H9 (cell line): ENCODE data around the gene MALL. TPM values are rescaled to one million over a fixed set of nuclear protein-coding genes. Genes with fewer than 3 reads are reported as not detected.

Experiments used
- DNase-seq: peaks from one replicate; pipeline ENCODE4 v3.0.0-alpha.2; 2017
- H2AFZ ChIP-seq: one replicate; pipeline ENCODE4 v1.6.1; 2013; ENCODE audit warnings: mild to moderate bottlenecking, low read length, control low read depth, moderate library complexity
- H2AK5ac ChIP-seq: 2 replicates; pipeline ENCODE4 v1.6.1; 2013; ENCODE audit warnings: low read length, control low read depth, mixed read lengths; ENCODE audit not compliant: insufficient read length
- H2BK120ac ChIP-seq: one replicate; pipeline ENCODE4 v1.6.1; 2013; ENCODE audit warnings: low read depth, mild to moderate bottlenecking, low read length, control low read depth, inconsistent platforms; ENCODE audit not compliant: poor library complexity, severe bottlenecking
- H2BK12ac ChIP-seq: 2 replicates; pipeline ENCODE4 v1.6.1; 2013; ENCODE audit warnings: low read length, control low read depth, mixed read lengths, low read depth; ENCODE audit not compliant: insufficient read length
- H2BK15ac ChIP-seq: 2 replicates; pipeline ENCODE4 v1.6.1; 2013; ENCODE audit warnings: low read depth, low read length, control low read depth
- H2BK20ac ChIP-seq: one replicate; pipeline ENCODE4 v1.6.1; 2013; ENCODE audit warnings: low read depth, mild to moderate bottlenecking, low read length, control low read depth, inconsistent platforms; ENCODE audit not compliant: poor library complexity, severe bottlenecking
- H2BK5ac ChIP-seq: 2 replicates; pipeline ENCODE4 v1.6.1; 2013; ENCODE audit warnings: low read length, control low read depth, mixed read lengths; ENCODE audit not compliant: insufficient read length
- H3K14ac ChIP-seq: 2 replicates; pipeline ENCODE4 v1.6.1; 2013; ENCODE audit warnings: low read length, control low read depth; ENCODE audit not compliant: insufficient read depth
- H3K18ac ChIP-seq: 2 replicates; pipeline ENCODE4 v1.6.1; 2013; ENCODE audit warnings: low read depth, mild to moderate bottlenecking, mixed read lengths, low read length, control low read depth; ENCODE audit not compliant: insufficient read length
- H3K23ac ChIP-seq: 2 replicates; pipeline ENCODE4 v1.6.1; 2013; ENCODE audit warnings: low read length, control low read depth, mixed read lengths, low read depth; ENCODE audit not compliant: insufficient read length
- H3K23me2 ChIP-seq: 2 replicates; pipeline ENCODE4 v1.6.1; 2013; ENCODE audit warnings: low read depth, mild to moderate bottlenecking, mixed read lengths, low read length, control low read depth; ENCODE audit not compliant: insufficient read length, poor library complexity, severe bottlenecking
- H3K27ac ChIP-seq: 2 replicates; pipeline ENCODE4 v1.5.1; 2013; ENCODE audit warnings: low read length, control low read depth, mixed read lengths, low read depth; ENCODE audit not compliant: insufficient read length
- H3K27me3 ChIP-seq: 2 replicates; pipeline ENCODE4 v1.6.1; 2013; ENCODE audit warnings: low read length, control low read depth, inconsistent platforms; ENCODE audit not compliant: insufficient read depth
- H3K4ac ChIP-seq: 2 replicates; pipeline ENCODE4 v1.6.1; 2013; ENCODE audit warnings: low read depth, mild to moderate bottlenecking, control low read depth, inconsistent platforms, low read length, moderate library complexity
- H3K4me1 ChIP-seq: 2 replicates; pipeline ENCODE4 v1.6.1; 2013; ENCODE audit warnings: low read length, control low read depth, inconsistent platforms; ENCODE audit not compliant: insufficient read depth
- H3K4me2 ChIP-seq: 2 replicates; pipeline ENCODE4 v1.6.1; 2013; ENCODE audit warnings: low read length, control low read depth, mixed read lengths; ENCODE audit not compliant: insufficient read length, insufficient read depth
- H3K56ac ChIP-seq: 2 replicates; pipeline ENCODE4 v1.6.1; 2013; ENCODE audit warnings: low read depth, mild to moderate bottlenecking, mixed read lengths, low read length, control low read depth; ENCODE audit not compliant: insufficient read length
- H3K79me1 ChIP-seq: 2 replicates; pipeline ENCODE4 v1.6.1; 2013; ENCODE audit warnings: low read depth, mild to moderate bottlenecking, moderate library complexity, low read length, control low read depth, inconsistent platforms; ENCODE audit not compliant: insufficient read depth, poor library complexity, severe bottlenecking
- H3K79me2 ChIP-seq: 2 replicates; pipeline ENCODE4 v1.6.1; 2013; ENCODE audit warnings: low read length, control low read depth, inconsistent platforms; ENCODE audit not compliant: insufficient read depth
- H3K9ac ChIP-seq: 2 replicates; pipeline ENCODE4 v1.6.1; 2013; ENCODE audit warnings: low read length, control low read depth, mixed read lengths; ENCODE audit not compliant: insufficient read length; ENCODE audit errors: extremely low read depth
- H3K9me3 ChIP-seq: one replicate; pipeline ENCODE4 v1.6.1; 2013; ENCODE audit warnings: low read depth, low read length, inconsistent platforms; ENCODE audit not compliant: control insufficient read depth
- H3T11ph ChIP-seq: one replicate; pipeline ENCODE4 v1.6.1; 2013; ENCODE audit warnings: mild to moderate bottlenecking, low read length, control low read depth, inconsistent platforms
- H4K20me1 ChIP-seq: one replicate; pipeline ENCODE4 v1.6.1; 2013; ENCODE audit not compliant: control insufficient read depth, insufficient read length, insufficient read depth
- H4K5ac ChIP-seq: 2 replicates; pipeline ENCODE4 v1.6.1; 2013; ENCODE audit warnings: low read depth, mild to moderate bottlenecking, mixed read lengths, low read length, control low read depth; ENCODE audit not compliant: insufficient read length
- H4K8ac ChIP-seq: replicated peaks from 2 replicates; pipeline ENCODE4 v1.6.1; 2013; ENCODE audit warnings: low read length, control low read depth, mixed read lengths, low read depth; ENCODE audit not compliant: insufficient read length
- H4K91ac ChIP-seq: 2 replicates; pipeline ENCODE4 v1.6.1; 2013; ENCODE audit warnings: low read depth, mild to moderate bottlenecking, moderate library complexity, mixed read lengths, low read length, control low read depth; ENCODE audit not compliant: insufficient read length
- H3K27ac Mint-ChIP-seq, 3 experiments: 2 replicates in 2 of 3; 3 replicates in 1 of 3; pipeline ENCODE4 v1.8.0; 2020 to 2021; ENCODE audit warnings: mixed read lengths in 3 of 3, mild to moderate bottlenecking in 1 of 3, moderate library complexity in 1 of 3
- H3K27me3 Mint-ChIP-seq: 2 replicates; pipeline ENCODE4 v1.8.0; 2021; ENCODE audit warnings: low read depth, mild to moderate bottlenecking, moderate library complexity, mixed read lengths
- H3K36me3 Mint-ChIP-seq, 3 experiments: 2 replicates in 2 of 3; 3 replicates in 1 of 3; pipeline ENCODE4 v1.8.0; 2020 to 2021; ENCODE audit warnings: low read depth in 3 of 3, mixed read lengths in 3 of 3; ENCODE audit not compliant: insufficient read depth in 1 of 3
- H3K4me1 Mint-ChIP-seq, 2 experiments: 2 replicates each; pipeline ENCODE4 v1.8.0; 2020; ENCODE audit warnings: mixed read lengths in 2 of 2
- H3K4me3 Mint-ChIP-seq, 2 experiments: 2 replicates in 1 of 2; 3 replicates in 1 of 2; pipeline ENCODE4 v1.8.0; 2020 to 2021; ENCODE audit warnings: mild to moderate bottlenecking in 2 of 2, mixed read lengths in 2 of 2, moderate library complexity in 1 of 2
- H3K9me3 Mint-ChIP-seq, 2 experiments: 2 replicates in 1 of 2; 3 replicates in 1 of 2; pipeline ENCODE4 v1.8.0; 2020; ENCODE audit warnings: mild to moderate bottlenecking in 2 of 2, mixed read lengths in 2 of 2, moderate library complexity in 1 of 2
- CTCF ChIP-seq: fragments of 200-600 bp; sonication (generic); conservative IDR thresholded peaks from 3 replicates; pipeline ENCODE4 v1.8.0; 2021; ENCODE audit warnings: antibody characterized with exemption, mild to moderate bottlenecking
- total RNA-seq: library from RNA; stranded (reverse); gene quantifications from 2 replicates; pipeline ENCODE4 v1.2.1, GENCODE V29; 2021

MALL gene
- total RNA-seq, 1 experiment from 2014 or later = 5.0 TPM

- Histone ChIP-seq H2BK120ac (no peak overlapping the region), H3K79me1 (no peaks in the 10 kb centered on the region), H2BK20ac (no peak overlapping the region), H2BK12ac (no peak overlapping the region), H4K5ac (no peak overlapping the region), H2BK5ac (no peak overlapping the region), H3K9me3 (no peaks in the 10 kb centered on the region), H4K20me1 (no peaks in the 10 kb centered on the region), H3K4me2 (no peak overlapping the region), H4K91ac (no peak overlapping the region), H3T11ph (no peak overlapping the region), H3K23me2 (no peaks in the 10 kb centered on the region), H2BK15ac (no peak overlapping the region), H3K9ac (no peak overlapping the region), H4K8ac (no peak overlapping the region), H2AK5ac (no peak overlapping the region), H3K27me3 (no peaks in the 10 kb centered on the region), H3K23ac (no peak overlapping the region), H3K18ac (no peak overlapping the region), H3K4ac (no peak overlapping the region), H3K27ac (no peak overlapping the region), H3K56ac (no peak overlapping the region), H3K79me2 (no peaks in the 10 kb centered on the region), H2AFZ (no peak overlapping the region), H3K14ac (no peak overlapping the region), H3K4me1 (no peaks in the 10 kb centered on the region; the same call in 1 of the 2 replicates)
- Mint-ChIP-seq H3K9me3 (peaks cover 3 to 8% of the 10 kb centered on the region in 2 experiments; a peak in 4 of 5 replicates), H3K27me3 (peaks cover 2% of the 10 kb centered on the region; the same call in 1 of the 2 replicates), H3K4me1 (peaks cover 5 to 6% of the 10 kb centered on the region in 2 experiments; a peak in 3 of 4 replicates), H3K4me3 (no peak overlapping the region), H3K36me3 (peaks cover 1 to 13% (median 6%) of the 10 kb centered on the region in 3 experiments; a peak in 6 of 7 replicates), H3K27ac (no peak overlapping the region)
- TF ChIP-seq CTCF = no peak
- no peak for DNase-seq
Measured at GRCh38 chr2:110143982-110144381, 28.4 kb upstream of the MALL start.
